ENCODE results near the gene LRRFIP2.

- TF ChIP-seq SUZ12 (IDR thresholded peaks at IDR 0.05; ENCODE audit: extremely low read depth, insufficient read depth, insufficient read length), result no peak
- no peak for TF ChIP-seq YY1 (IDR thresholded peaks at IDR 0.05; ENCODE audit: insufficient read depth, insufficient read length)
- no peak for TF ChIP-seq ZNF274 (IDR thresholded peaks at IDR 0.05; ENCODE audit: low read depth, low read length)
These were observed 42.6 kb downstream of the LRRFIP2 start for GRCh38 chr3:37131860-37132144.

All from NT2/D1 (cell line).